A549 treated with AZD9567 at 1 μM for 4 hours (cell line): Measurements from ENCODE around the gene MRPS18A. TPM values are rescaled to one million over a fixed set of nuclear protein-coding genes. Genes with fewer than 3 reads are reported as not detected.

Source experiments
- total RNA-seq: library from RNA; stranded (reverse); fragments of 200-300 nt; extraction: Qiagen RNA extraction; gene quantifications from 5 replicates; pipeline ENCODE4 v1.2.3, GENCODE V29; 2022; ENCODE audit not compliant: insufficient read depth

The MRPS18A gene
- total RNA-seq: 45.0 to 48.9 TPM (median 47.7 TPM) in 5 replicates

GRCh38 chr6:43687437-43688347, at the start of gene MRPS18A:
Gene MRPS18A, minus strand, starts transcription at chr6:43687791. Its CDS starts 12 bp downstream, at chr6:43687779.

DNA sequence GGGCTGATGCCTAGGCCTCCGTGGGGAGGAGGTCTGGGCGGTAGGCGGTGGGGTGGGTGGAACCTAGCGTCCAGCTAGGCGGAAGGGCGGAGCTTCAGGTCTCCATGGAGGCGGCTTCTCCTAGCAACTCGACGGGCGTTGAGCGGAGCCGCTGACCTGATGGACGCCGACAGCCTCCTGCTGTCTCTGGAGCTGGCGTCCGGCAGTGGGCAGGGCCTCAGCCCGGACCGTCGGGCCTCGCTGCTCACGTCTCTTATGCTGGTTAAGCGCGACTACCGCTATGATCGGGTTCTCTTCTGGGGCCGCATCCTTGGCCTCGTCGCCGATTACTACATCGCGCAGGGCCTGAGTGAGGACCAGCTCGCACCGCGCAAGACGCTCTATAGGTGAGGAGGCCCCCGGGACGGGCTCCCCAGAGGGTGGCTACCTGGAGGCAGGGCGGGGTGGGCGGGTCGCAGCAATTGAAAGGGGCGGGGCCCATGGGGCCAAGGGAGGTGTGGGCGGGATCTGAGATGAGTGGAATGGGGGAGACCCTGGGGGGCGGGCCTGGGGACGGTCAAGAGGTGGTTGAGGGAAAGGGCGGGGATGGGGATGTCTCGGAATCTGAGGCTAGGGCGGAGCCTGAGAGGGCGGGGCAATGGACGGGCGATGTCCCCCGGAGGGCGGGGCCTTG, 42.5 kb downstream of the MRPS18A start, which contains the start of gene RSPH9:
Gene RSPH9 (plus strand): TSS at position 97 of the 673 bp plus-strand sequence. CDS start 63 bp downstream, at position 160.

DNA sequence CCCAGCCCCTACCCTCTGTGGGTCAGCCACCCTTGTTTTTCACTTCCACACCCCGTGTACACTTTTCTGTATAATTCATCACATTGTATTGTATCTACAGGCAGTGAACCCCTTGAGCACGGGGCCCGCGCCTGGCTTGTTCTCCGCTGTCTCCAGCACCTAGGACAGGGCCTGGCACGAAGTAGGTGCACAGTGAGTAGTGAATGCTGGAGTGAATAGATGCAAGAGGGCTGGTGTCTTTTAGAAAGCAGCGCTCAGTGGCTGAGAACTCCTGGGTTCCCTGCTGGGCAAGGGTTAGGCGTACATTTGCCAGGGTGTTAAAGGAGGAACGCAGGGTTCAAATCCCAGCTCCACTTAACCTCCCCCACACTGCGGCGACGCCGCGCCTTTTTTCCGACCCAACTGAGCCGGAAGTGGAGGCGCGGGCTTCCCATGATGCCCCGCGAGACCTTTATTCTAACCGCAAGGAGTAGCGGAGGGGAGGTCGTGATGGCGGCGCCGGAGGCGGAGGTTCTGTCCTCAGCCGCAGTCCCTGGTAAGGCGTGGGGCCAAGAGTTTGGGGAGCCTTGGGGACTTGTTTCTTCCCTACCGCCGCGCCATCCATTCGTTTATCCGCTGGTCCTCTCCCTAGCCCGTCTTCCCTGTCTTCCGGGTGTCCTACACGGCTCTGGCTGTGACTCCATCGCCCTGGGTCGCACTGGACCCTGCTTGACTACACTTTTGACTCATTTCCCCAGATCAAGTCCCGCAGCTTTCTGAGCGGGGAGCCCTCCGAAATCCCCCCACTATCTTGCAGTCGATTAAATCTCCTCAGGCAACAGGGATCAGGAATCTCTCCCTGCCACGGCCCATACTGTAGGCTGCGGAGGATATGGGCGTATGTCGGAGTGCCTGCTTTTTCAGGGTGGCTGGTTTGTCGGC, 51.9 kb downstream of the MRPS18A start, which contains the start of gene MAD2L1BP:
Gene MAD2L1BP (plus strand): TSS at position 454 of the 921 bp plus-strand sequence. CDS start 36 bp downstream, at position 490.

GRCh38 chr6:43629104-43629504, 58.5 kb downstream of the MRPS18A start, which contains the start of gene GTPBP2:
Gene GTPBP2, minus strand, starts transcription at chr6:43629264. Its CDS starts 102 bp downstream, at chr6:43629162.

Other genes with a start within 250 kb of the MRPS18A start
- gene DLK2, start 232.2 kb downstream of the MRPS18A start, total RNA-seq: 7.8 to 9.6 TPM (median 8.6 TPM) in 5 replicates
- 11.3 to 19.9 TPM (median 19.1 TPM) in 5 replicates for gene TJAP1, start 210.2 kb downstream of the MRPS18A start, total RNA-seq
- 1.2 to 1.3 TPM (median 1.3 TPM) in 5 replicates for gene LRRC73, start 177.4 kb downstream of the MRPS18A start, total RNA-seq
- 61.8 to 74.1 TPM (median 71.6 TPM) in 5 replicates for gene YIPF3, start 170.9 kb downstream of the MRPS18A start, total RNA-seq
- 50.2 to 91.7 TPM (median 51.9 TPM) in 5 replicates for gene POLR1C, start 170.7 kb downstream of the MRPS18A start, total RNA-seq
- 26.8 to 30.6 TPM (median 29.0 TPM) in 5 replicates for gene XPO5, start 111.8 kb downstream of the MRPS18A start, total RNA-seq
- gene POLH, start 111.6 kb downstream of the MRPS18A start, total RNA-seq: 7.4 to 11.1 TPM (median 10.1 TPM) in 5 replicates
- 13.0 to 21.2 TPM (median 19.4 TPM) in 5 replicates for gene GTPBP2, start 58.5 kb downstream of the MRPS18A start, total RNA-seq
- 25.7 to 38.6 TPM (median 38.2 TPM) in 5 replicates for gene MAD2L1BP, start 52.0 kb downstream of the MRPS18A start, total RNA-seq
- gene RSPH9, start 42.8 kb downstream of the MRPS18A start, total RNA-seq: 0.19 to 0.30 TPM (median 0.23 TPM) in 4 of 5 replicates, not detected in the other
- gene VEGFA, start 82.4 kb upstream of the MRPS18A start, total RNA-seq: 28.4 to 35.0 TPM (median 30.1 TPM) in 5 replicates